Stimulated activated memory B cell treated with anti-CD40 and anti-IgM and Interleukin-4, amounts not matched to agents 10 μg/mL and 1 μg/mL and 100 μg/mL, for 72 hours (primary cell): ENCODE measurements around the gene FZD7.

Source experiments
- ATAC-seq: fragments of 150-1000 bp; cut with Tn5 transposase; 2 replicates; pipeline ENCODE4 v1.10.0; 2021
- H3K27ac Mint-ChIP-seq: one replicate; pipeline ENCODE4 v1.8.0; 2022; ENCODE audit warnings: mild to moderate bottlenecking, mixed read lengths
- H3K27me3 Mint-ChIP-seq: one replicate; pipeline ENCODE4 v1.8.0; 2022; ENCODE audit warnings: mixed read lengths
- H3K36me3 Mint-ChIP-seq: one replicate; pipeline ENCODE4 v1.8.0; 2022; ENCODE audit warnings: mixed read lengths
- H3K4me1 Mint-ChIP-seq: one replicate; pipeline ENCODE4 v1.8.0; 2022; ENCODE audit warnings: mixed read lengths
- H3K4me3 Mint-ChIP-seq: one replicate; pipeline ENCODE4 v1.8.0; 2022; ENCODE audit warnings: mild to moderate bottlenecking, moderate library complexity, mixed read lengths
- H3K9me3 Mint-ChIP-seq: one replicate; pipeline ENCODE4 v1.8.0; 2022; ENCODE audit warnings: mixed read lengths

Gene FZD7

GRCh38 chr2:202023198-202023903 lies 10.3 kb upstream of the FZD7 start:
- no peaks in the 10 kb centered on the region for H3K4me1 Mint-ChIP-seq
- H3K27me3 Mint-ChIP-seq: peaks cover 16% of the 10 kb centered on the region
- no peaks in the 10 kb centered on the region for H3K9me3 Mint-ChIP-seq
- H3K4me3 Mint-ChIP-seq: no peak overlapping the region
- ATAC-seq: no peak
- no peaks in the 10 kb centered on the region for H3K36me3 Mint-ChIP-seq
- no peak overlapping the region for H3K27ac Mint-ChIP-seq

DNA sequence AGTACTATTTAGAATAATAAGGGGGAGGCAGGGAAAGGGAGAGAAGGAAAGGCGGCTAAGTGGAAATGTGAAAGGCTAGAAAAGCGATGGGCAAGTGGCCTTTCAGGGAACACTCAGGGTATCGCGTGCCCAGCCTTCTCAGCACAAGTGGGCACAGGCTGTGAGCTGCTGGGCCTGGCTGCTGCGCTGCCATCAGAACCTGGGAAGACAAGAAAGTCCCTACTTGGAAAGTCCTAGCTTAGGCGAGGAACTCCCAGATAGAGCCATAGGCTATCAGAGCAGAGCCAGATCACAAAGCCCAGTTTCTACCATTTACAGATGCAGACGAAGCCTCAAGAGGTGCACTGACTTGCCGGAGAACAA lies 9.8 kb upstream of the FZD7 start:
- Mint-ChIP-seq H3K27me3 (peaks cover 14% of the 10 kb centered on the region), H3K9me3 (no peaks in the 10 kb centered on the region), H3K4me1 (no peaks in the 10 kb centered on the region), H3K36me3 (no peaks in the 10 kb centered on the region), H3K27ac (no peak overlapping the region), H3K4me3 (no peak overlapping the region)
- no peak for ATAC-seq

DNA sequence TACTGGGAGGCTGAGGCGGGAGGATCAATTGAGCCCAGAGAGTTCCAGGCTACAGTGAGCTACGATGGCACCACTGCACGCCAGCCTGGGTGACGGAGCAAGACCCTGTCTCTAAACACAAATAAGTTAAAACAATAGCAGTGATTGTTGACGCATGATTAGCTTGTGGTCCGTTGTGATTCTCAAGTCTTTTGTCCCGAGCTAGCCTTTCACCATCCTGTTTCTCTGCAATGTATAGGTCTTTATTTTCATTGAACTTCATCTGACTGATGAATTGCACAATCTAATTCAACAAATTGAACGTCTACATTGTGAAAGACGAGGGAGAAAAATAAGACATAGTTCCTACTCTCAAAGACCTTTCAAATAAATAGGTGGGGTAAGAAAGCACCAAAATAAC lies 8.8 kb upstream of the FZD7 start:
- no peak for ATAC-seq
- no peak overlapping the region for H3K27ac Mint-ChIP-seq
- no peak overlapping the region for H3K4me3 Mint-ChIP-seq
- H3K9me3 Mint-ChIP-seq: no peaks in the 10 kb centered on the region
- H3K27me3 Mint-ChIP-seq: peaks cover 7% of the 10 kb centered on the region
- no peaks in the 10 kb centered on the region for H3K4me1 Mint-ChIP-seq
- H3K36me3 Mint-ChIP-seq: no peaks in the 10 kb centered on the region

- no peak for ATAC-seq
- Mint-ChIP-seq H3K27me3 (peaks cover 7% of the 10 kb centered on the region), H3K4me1 (no peaks in the 10 kb centered on the region), H3K36me3 (no peaks in the 10 kb centered on the region), H3K9me3 (no peaks in the 10 kb centered on the region), H3K4me3 (no peak overlapping the region), H3K27ac (no peak overlapping the region)
Observed at GRCh38 chr2:202025816-202026215, 7.8 kb upstream of the FZD7 start.

DNA sequence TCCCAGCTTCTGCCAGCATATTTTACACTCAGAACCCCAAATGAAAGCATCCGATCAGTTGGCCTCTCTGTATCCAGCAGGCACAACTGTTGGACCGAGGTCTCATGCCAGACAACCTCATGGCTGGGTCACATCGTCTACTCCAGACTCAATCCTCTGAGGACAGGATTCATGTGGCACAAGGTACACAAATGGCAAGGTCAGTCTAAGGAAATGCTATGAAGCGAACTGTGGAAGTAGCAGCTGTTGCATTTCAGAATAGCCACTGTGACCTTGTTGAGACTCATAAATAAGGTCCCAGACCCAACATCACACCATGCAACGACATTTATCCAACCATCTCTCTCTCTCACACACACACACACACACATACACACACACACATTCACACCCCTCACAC lies 7.1 kb upstream of the FZD7 start:
- no peak overlapping the region for H3K27ac Mint-ChIP-seq
- H3K9me3 Mint-ChIP-seq: no peaks in the 10 kb centered on the region
- H3K4me3 Mint-ChIP-seq: no peak overlapping the region
- H3K4me1 Mint-ChIP-seq: no peaks in the 10 kb centered on the region
- no peak for ATAC-seq
- H3K36me3 Mint-ChIP-seq: no peaks in the 10 kb centered on the region
- peaks cover 7% of the 10 kb centered on the region for H3K27me3 Mint-ChIP-seq

- Mint-ChIP-seq H3K36me3 (no peaks in the 10 kb centered on the region), H3K27me3 (peaks cover 23% of the 10 kb centered on the region), H3K4me1 (peaks cover 14% of the 10 kb centered on the region), H3K9me3 (no peaks in the 10 kb centered on the region), H3K27ac (no peak overlapping the region), H3K4me3 (no peak overlapping the region)
- no peak for ATAC-seq
Observed at GRCh38 chr2:202030691-202031090, 3.0 kb upstream of the FZD7 start.

- H3K36me3 Mint-ChIP-seq: no peaks in the 10 kb centered on the region
- no peak for ATAC-seq
- no peak overlapping the region for H3K4me3 Mint-ChIP-seq
- no peak overlapping the region for H3K27ac Mint-ChIP-seq
- peaks cover 20% of the 10 kb centered on the region for H3K27me3 Mint-ChIP-seq
- H3K9me3 Mint-ChIP-seq: no peaks in the 10 kb centered on the region
- peaks cover 14% of the 10 kb centered on the region for H3K4me1 Mint-ChIP-seq
Observed at GRCh38 chr2:202031246-202031951, 2.3 kb upstream of the FZD7 start.

GRCh38 chr2:202032846-202033316 lies 774 bp upstream of the FZD7 start:
- Mint-ChIP-seq H3K36me3 (no peaks in the 10 kb centered on the region), H3K27me3 (peaks cover 16% of the 10 kb centered on the region), H3K27ac (no peak overlapping the region), H3K9me3 (no peaks in the 10 kb centered on the region), H3K4me1 (peaks cover 14% of the 10 kb centered on the region), H3K4me3 (peak overlapping the region; percentile 80)
- peak; percentile 48 for ATAC-seq

DNA sequence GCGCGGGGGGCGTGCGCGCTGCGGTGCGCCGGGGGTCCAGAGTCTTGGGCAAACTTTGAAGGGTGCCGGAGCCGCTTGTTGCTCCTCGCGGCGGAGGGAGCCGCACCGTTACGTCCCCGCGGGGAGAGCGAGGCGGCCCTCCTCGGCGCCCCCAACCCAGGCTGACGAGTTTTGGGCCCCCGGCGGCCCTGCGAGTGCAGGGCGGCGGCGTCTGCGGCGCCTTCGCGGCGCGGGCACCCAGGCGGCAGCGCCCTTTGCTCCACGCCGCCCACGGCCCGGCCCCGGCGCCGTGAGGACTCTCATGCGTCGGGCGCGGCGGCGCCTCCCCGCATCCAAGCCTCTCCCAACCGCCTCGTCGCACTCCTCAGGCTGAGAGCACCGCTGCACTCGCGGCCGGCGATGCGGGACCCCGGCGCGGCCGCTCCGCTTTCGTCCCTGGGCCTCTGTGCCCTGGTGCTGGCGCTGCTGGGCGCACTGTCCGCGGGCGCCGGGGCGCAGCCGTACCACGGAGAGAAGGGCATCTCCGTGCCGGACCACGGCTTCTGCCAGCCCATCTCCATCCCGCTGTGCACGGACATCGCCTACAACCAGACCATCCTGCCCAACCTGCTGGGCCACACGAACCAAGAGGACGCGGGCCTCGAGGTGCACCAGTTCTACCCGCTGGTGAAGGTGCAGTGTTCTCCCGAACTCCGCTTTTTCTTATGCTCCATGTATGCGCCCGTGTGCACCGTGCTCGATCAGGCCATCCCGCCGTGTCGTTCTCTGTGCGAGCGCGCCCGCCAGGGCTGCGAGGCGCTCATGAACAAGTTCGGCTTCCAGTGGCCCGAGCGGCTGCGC lies 814 bp downstream of the FZD7 start:
- no peaks in the 10 kb centered on the region for H3K36me3 Mint-ChIP-seq
- H3K4me1 Mint-ChIP-seq: peaks cover 14% of the 10 kb centered on the region
- H3K4me3 Mint-ChIP-seq: peak overlapping the region; percentile 80
- ATAC-seq: peak; percentile 1
- peaks cover 30% of the 10 kb centered on the region for H3K27me3 Mint-ChIP-seq
- H3K27ac Mint-ChIP-seq: no peak overlapping the region
- H3K9me3 Mint-ChIP-seq: no peaks in the 10 kb centered on the region

DNA sequence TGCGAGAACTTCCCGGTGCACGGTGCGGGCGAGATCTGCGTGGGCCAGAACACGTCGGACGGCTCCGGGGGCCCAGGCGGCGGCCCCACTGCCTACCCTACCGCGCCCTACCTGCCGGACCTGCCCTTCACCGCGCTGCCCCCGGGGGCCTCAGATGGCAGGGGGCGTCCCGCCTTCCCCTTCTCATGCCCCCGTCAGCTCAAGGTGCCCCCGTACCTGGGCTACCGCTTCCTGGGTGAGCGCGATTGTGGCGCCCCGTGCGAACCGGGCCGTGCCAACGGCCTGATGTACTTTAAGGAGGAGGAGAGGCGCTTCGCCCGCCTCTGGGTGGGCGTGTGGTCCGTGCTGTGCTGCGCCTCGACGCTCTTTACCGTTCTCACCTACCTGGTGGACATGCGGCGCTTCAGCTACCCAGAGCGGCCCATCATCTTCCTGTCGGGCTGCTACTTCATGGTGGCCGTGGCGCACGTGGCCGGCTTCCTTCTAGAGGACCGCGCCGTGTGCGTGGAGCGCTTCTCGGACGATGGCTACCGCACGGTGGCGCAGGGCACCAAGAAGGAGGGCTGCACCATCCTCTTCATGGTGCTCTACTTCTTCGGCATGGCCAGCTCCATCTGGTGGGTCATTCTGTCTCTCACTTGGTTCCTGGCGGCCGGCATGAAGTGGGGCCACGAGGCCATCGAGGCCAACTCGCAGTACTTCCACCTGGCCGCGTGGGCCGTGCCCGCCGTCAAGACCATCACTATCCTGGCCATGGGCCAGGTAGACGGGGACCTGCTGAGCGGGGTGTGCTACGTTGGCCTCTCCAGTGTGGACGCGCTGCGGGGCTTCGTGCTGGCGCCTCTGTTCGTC lies 1.7 kb downstream of the FZD7 start:
- Mint-ChIP-seq H3K27ac (no peak overlapping the region), H3K9me3 (no peaks in the 10 kb centered on the region), H3K4me1 (peaks cover 14% of the 10 kb centered on the region), H3K36me3 (no peaks in the 10 kb centered on the region), H3K27me3 (peaks cover 38% of the 10 kb centered on the region), H3K4me3 (peak overlapping the region; percentile 73)
- no peak for ATAC-seq

- Mint-ChIP-seq H3K27me3 (peaks cover 45% of the 10 kb centered on the region), H3K4me1 (peaks cover 14% of the 10 kb centered on the region), H3K27ac (no peak overlapping the region), H3K36me3 (no peaks in the 10 kb centered on the region), H3K4me3 (no peak overlapping the region), H3K9me3 (no peaks in the 10 kb centered on the region)
- no peak for ATAC-seq
Observed at GRCh38 chr2:202035941-202036372, 2.3 kb downstream of the FZD7 start.

- no peak for ATAC-seq
- Mint-ChIP-seq H3K27ac (no peak overlapping the region), H3K9me3 (no peaks in the 10 kb centered on the region), H3K4me3 (no peak overlapping the region), H3K27me3 (peaks cover 51% of the 10 kb centered on the region), H3K4me1 (peaks cover 14% of the 10 kb centered on the region), H3K36me3 (no peaks in the 10 kb centered on the region)
Observed at GRCh38 chr2:202036601-202037037, 3.0 kb downstream of the FZD7 start.

- Mint-ChIP-seq H3K4me3 (no peak overlapping the region), H3K4me1 (peaks cover 12% of the 10 kb centered on the region)
Observed at GRCh38 chr2:202037086-202037485, 3.4 kb downstream of the FZD7 start.

GRCh38 chr2:202038471-202039277 lies 5.0 kb downstream of the FZD7 start:
- H3K27me3 Mint-ChIP-seq: peaks cover 36% of the 10 kb centered on the region
- no peak overlapping the region for H3K27ac Mint-ChIP-seq
- H3K4me1 Mint-ChIP-seq: no peaks in the 10 kb centered on the region
- H3K9me3 Mint-ChIP-seq: no peaks in the 10 kb centered on the region
- H3K4me3 Mint-ChIP-seq: no peak overlapping the region
- ATAC-seq: no peak
- no peaks in the 10 kb centered on the region for H3K36me3 Mint-ChIP-seq

More at GRCh38 chr2:202037086-202037485, 3.4 kb downstream of the FZD7 start:
- H3K36me3 Mint-ChIP-seq: no peaks in the 10 kb centered on the region
- H3K27ac Mint-ChIP-seq: no peak overlapping the region
- H3K9me3 Mint-ChIP-seq: no peaks in the 10 kb centered on the region
- H3K27me3 Mint-ChIP-seq: peaks cover 49% of the 10 kb centered on the region
- ATAC-seq: no peak
